Measurements from ENCODE around the gene ESYT1.
A peak's percentile ranks its signal among the peaks of the same experiment; 100 is the strongest.

Gene ESYT1

GRCh38 chr12:56129206-56129941 lies 1.3 kb downstream of the ESYT1 start:
- no peak for DNase-seq (ENCODE audit: low read depth)

- DNase-seq (ENCODE audit: low read depth): no peak
These were observed 2.0 kb downstream of the ESYT1 start for GRCh38 chr12:56129942-56130495.

- no peak for DNase-seq (ENCODE audit: low read depth)
These were observed 2.8 kb downstream of the ESYT1 start for GRCh38 chr12:56130876-56131275.

GRCh38 chr12:56134897-56135296 lies 6.8 kb downstream of the ESYT1 start:
- no peak for DNase-seq (ENCODE audit: low read depth)

GRCh38 chr12:56137853-56138571 lies 9.9 kb downstream of the ESYT1 start:
- no peak for DNase-seq (ENCODE audit: low read depth)

GRCh38 chr12:56141946-56142784 lies 14.1 kb downstream of the ESYT1 start:
- no peak for DNase-seq (ENCODE audit: low read depth)

- DNase-seq (ENCODE audit: low read depth): no peak
These were observed 15.2 kb downstream of the ESYT1 start for GRCh38 chr12:56143217-56143616.

- DNase-seq (ENCODE audit: low read depth): no peak
These were observed 15.8 kb downstream of the ESYT1 start for GRCh38 chr12:56143870-56144269.

GRCh38 chr12:56145217-56145616 lies 17.1 kb downstream of the ESYT1 start:
- no peak for DNase-seq (ENCODE audit: low read depth)

- no peak for DNase-seq (ENCODE audit: low read depth)
These were observed 18.7 kb downstream of the ESYT1 start for GRCh38 chr12:56146492-56147460.

- no peak for DNase-seq (ENCODE audit: low read depth)
These were observed 22.5 kb downstream of the ESYT1 start for GRCh38 chr12:56150563-56150962.

- DNase-seq (ENCODE audit: low read depth): no peak
These were observed 23.6 kb downstream of the ESYT1 start for GRCh38 chr12:56151672-56152131.

- peak; percentile 77 for DNase-seq (ENCODE audit: low read depth)
These were observed 24.2 kb downstream of the ESYT1 start, which contains the start of gene MYL6B for GRCh38 chr12:56152132-56152755. MYL6B (plus strand) TSS chr12:56152587; CDS start chr12:56153919, 1,332 bp downstream.

GRCh38 chr12:56152756-56153677 lies 24.9 kb downstream of the ESYT1 start:
- DNase-seq (ENCODE audit: low read depth): no peak

GRCh38 chr12:56153678-56154065 lies 25.6 kb downstream of the ESYT1 start:
- no peak for DNase-seq (ENCODE audit: low read depth)

- DNase-seq (ENCODE audit: low read depth): no peak
These were observed 26.2 kb downstream of the ESYT1 start for GRCh38 chr12:56154246-56154771.

- no peak for DNase-seq (ENCODE audit: low read depth)
These were observed 26.8 kb downstream of the ESYT1 start for GRCh38 chr12:56154818-56155217.

GRCh38 chr12:56155256-56155845 lies 27.3 kb downstream of the ESYT1 start:
- DNase-seq (ENCODE audit: low read depth): no peak
